ENCODE data around the gene DACH1.

The DACH1 gene

DNA sequence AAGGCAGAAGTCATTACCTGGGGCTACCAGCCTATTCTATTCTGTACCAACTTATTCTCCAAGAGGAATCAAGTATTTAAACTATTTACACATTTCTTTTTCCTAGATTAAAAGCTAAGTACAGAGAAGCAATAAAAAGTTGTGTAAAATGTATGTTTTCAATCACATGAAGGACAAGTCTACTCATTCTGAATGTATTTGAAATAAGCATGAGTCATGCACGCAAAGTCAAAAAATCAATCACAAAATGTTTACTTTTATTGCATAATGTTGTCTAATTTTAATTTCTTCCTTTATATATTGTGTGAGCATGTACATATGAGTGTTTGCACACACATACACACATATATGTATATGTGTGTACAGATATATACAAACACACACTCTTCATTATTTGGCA is 136.7 kb downstream of the DACH1 start:
- TF ChIP-seq POLR2AphosphoS5 (IDR thresholded peaks at IDR 0.05; ENCODE audit: low read depth): no peak
- TF ChIP-seq, protein P1, sequence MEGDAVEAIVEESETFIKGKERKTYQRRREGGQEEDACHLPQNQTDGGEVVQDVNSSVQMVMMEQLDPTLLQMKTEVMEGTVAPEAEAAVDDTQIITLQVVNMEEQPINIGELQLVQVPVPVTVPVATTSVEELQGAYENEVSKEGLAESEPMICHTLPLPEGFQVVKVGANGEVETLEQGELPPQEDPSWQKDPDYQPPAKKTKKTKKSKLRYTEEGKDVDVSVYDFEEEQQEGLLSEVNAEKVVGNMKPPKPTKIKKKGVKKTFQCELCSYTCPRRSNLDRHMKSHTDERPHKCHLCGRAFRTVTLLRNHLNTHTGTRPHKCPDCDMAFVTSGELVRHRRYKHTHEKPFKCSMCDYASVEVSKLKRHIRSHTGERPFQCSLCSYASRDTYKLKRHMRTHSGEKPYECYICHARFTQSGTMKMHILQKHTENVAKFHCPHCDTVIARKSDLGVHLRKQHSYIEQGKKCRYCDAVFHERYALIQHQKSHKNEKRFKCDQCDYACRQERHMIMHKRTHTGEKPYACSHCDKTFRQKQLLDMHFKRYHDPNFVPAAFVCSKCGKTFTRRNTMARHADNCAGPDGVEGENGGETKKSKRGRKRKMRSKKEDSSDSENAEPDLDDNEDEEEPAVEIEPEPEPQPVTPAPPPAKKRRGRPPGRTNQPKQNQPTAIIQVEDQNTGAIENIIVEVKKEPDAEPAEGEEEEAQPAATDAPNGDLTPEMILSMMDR (IDR thresholded peaks at IDR 0.05; ENCODE audit: insufficient read depth, low read length): no peak
- no peak for TF ChIP-seq SPI1 (IDR thresholded peaks at IDR 0.05; ENCODE audit: borderline replicate concordance, low read depth)
- TF ChIP-seq, protein P2, sequence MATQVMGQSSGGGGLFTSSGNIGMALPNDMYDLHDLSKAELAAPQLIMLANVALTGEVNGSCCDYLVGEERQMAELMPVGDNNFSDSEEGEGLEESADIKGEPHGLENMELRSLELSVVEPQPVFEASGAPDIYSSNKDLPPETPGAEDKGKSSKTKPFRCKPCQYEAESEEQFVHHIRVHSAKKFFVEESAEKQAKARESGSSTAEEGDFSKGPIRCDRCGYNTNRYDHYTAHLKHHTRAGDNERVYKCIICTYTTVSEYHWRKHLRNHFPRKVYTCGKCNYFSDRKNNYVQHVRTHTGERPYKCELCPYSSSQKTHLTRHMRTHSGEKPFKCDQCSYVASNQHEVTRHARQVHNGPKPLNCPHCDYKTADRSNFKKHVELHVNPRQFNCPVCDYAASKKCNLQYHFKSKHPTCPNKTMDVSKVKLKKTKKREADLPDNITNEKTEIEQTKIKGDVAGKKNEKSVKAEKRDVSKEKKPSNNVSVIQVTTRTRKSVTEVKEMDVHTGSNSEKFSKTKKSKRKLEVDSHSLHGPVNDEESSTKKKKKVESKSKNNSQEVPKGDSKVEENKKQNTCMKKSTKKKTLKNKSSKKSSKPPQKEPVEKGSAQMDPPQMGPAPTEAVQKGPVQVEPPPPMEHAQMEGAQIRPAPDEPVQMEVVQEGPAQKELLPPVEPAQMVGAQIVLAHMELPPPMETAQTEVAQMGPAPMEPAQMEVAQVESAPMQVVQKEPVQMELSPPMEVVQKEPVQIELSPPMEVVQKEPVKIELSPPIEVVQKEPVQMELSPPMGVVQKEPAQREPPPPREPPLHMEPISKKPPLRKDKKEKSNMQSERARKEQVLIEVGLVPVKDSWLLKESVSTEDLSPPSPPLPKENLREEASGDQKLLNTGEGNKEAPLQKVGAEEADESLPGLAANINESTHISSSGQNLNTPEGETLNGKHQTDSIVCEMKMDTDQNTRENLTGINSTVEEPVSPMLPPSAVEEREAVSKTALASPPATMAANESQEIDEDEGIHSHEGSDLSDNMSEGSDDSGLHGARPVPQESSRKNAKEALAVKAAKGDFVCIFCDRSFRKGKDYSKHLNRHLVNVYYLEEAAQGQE (IDR thresholded peaks at IDR 0.05; ENCODE audit: insufficient replicate concordance, low read depth): no peak
- TF ChIP-seq GABPA (IDR thresholded peaks at IDR 0.05; ENCODE audit: low read depth): no peak
- Histone ChIP-seq H3K27ac (replicated peaks) (no peak overlapping the region), H3K27me3 (ENCODE audit: insufficient read depth, poor library complexity, severe bottlenecking) (no peaks in the 10 kb centered on the region), H3K4me3 (replicated peaks; ENCODE audit: insufficient read depth, low read length) (no peak overlapping the region)
- DNase-seq (ENCODE audit: low read depth in 1 of 2, low spot score in 1 of 2): no peak

DNA sequence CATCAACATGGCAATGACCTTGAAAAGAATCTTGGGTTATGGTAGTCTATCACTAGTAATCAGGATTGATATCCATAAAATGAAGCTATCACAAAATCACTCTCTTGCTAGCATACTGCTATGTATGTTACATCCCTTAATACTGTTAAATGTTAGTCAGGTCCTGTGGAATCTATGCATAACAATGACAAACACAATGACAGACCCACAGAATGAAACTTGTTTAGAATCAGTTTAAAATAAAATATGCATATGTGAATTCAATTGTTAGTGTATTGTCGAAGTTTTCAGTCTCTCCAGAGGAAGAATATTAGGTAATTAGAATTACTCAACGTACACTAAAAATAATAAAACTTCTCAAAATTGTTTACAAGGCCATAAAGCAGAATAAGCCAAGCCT is 137.6 kb downstream of the DACH1 start:
- TF ChIP-seq POLR2AphosphoS5 (IDR thresholded peaks at IDR 0.05; ENCODE audit: low read depth): no peak
- no peak for TF ChIP-seq GABPA (IDR thresholded peaks at IDR 0.05; ENCODE audit: low read depth)
- no peak for TF ChIP-seq SPI1 (IDR thresholded peaks at IDR 0.05; ENCODE audit: borderline replicate concordance, low read depth)
- TF ChIP-seq, protein P2 (IDR thresholded peaks at IDR 0.05; ENCODE audit: insufficient replicate concordance, low read depth): no peak
- TF ChIP-seq, protein P1 (IDR thresholded peaks at IDR 0.05; ENCODE audit: insufficient read depth, low read length): no peak
- Histone ChIP-seq H3K27me3 (ENCODE audit: insufficient read depth, poor library complexity, severe bottlenecking) (no peaks in the 10 kb centered on the region), H3K27ac (replicated peaks) (no peak overlapping the region), H3K4me3 (replicated peaks; ENCODE audit: insufficient read depth, low read length) (no peak overlapping the region)
- no peak for DNase-seq (ENCODE audit: low read depth in 1 of 2, low spot score in 1 of 2)

DNA sequence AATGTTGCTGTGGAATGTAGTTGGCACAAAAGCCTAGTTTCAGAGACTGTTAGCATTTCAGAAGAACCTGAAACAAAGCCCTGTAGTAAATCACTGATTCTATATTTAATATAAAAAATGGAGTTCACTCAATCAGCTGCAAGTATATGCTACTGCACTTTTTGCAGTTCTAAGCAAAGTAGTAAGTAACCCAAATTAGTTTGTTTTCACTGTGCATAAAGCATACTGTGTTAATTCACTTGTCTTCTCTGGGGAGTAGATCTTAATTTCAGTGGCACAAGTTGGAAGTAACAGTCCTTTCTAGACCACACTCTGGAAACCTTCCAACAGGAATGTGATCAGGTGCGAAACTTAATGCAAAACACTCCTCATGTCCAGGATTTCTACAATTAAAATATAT is 139.3 kb downstream of the DACH1 start:
- Histone ChIP-seq H3K27ac (replicated peaks) (no peak overlapping the region), H3K4me3 (replicated peaks; ENCODE audit: insufficient read depth, low read length) (no peak overlapping the region), H3K27me3 (ENCODE audit: insufficient read depth, poor library complexity, severe bottlenecking) (no peaks in the 10 kb centered on the region)
- no peak for DNase-seq (ENCODE audit: low read depth in 1 of 2, low spot score in 1 of 2)
- no peak for TF ChIP-seq SPI1 (IDR thresholded peaks at IDR 0.05; ENCODE audit: borderline replicate concordance, low read depth)
- no peak for TF ChIP-seq POLR2AphosphoS5 (IDR thresholded peaks at IDR 0.05; ENCODE audit: low read depth)
- TF ChIP-seq, protein P2 (IDR thresholded peaks at IDR 0.05; ENCODE audit: insufficient replicate concordance, low read depth): no peak
